Measurements from ENCODE around the gene ILDR2. TPM values are rescaled to one million over a fixed set of nuclear protein-coding genes. Genes with fewer than 3 reads are reported as not detected.

The ILDR2 gene
- 4.1 TPM for total RNA-seq
- long read RNA-seq, partial matches to known transcripts, result 0 of 4 reads
- long read RNA-seq, other reads (novel, unspliced or antisense), result 4 of 4 reads

GRCh38 chr1:166975361-166976129, at the start of gene ILDR2:
ILDR2 (minus strand) TSS chr1:166975540; CDS start chr1:166975268, 272 bp downstream.
- DNase-seq (peak; percentile 64), ATAC-seq (ENCODE audit: poor library complexity) (peak; percentile 92)
- intact Hi-C loops (cut with DNase I), result no loop called here

DNA sequence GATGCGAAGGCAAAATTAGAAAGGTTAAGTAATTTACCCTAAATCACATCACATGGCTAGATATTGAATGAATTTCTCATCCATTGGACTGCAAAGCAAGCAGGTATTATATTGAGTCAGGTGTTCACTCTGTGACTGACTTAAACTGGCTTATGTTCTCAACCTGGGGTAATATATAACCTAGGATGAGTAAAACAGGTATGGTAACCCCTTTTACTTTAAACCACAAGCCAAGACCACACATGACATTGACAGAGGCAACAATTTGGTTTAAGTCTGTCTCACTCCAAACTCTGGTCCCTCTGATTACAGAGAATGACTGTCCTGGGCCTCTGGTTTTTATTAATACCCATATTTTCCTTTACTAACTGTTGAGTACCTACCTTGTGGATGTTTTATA, 47.0 kb upstream of the ILDR2 start:
- intact Hi-C loops (cut with DNase I), result no loop called here
- DNase-seq, result no peak
- no peak for ATAC-seq (ENCODE audit: poor library complexity)

GRCh38 chr1:167016100-167016750, 40.9 kb upstream of the ILDR2 start:
- no peak for ATAC-seq (ENCODE audit: poor library complexity)
- intact Hi-C loops (cut with DNase I), result no loop called here
- DNase-seq, result no peak

- DNase-seq (no peak), ATAC-seq (ENCODE audit: poor library complexity) (no peak)
- intact Hi-C loops (cut with DNase I), result no loop called here
Measured at GRCh38 chr1:167013108-167013929, 38.0 kb upstream of the ILDR2 start.

- DNase-seq (no peak), ATAC-seq (ENCODE audit: poor library complexity) (no peak)
- intact Hi-C loops (cut with DNase I), result no loop called here
Measured at GRCh38 chr1:167012570-167012969, 37.2 kb upstream of the ILDR2 start.

DNA sequence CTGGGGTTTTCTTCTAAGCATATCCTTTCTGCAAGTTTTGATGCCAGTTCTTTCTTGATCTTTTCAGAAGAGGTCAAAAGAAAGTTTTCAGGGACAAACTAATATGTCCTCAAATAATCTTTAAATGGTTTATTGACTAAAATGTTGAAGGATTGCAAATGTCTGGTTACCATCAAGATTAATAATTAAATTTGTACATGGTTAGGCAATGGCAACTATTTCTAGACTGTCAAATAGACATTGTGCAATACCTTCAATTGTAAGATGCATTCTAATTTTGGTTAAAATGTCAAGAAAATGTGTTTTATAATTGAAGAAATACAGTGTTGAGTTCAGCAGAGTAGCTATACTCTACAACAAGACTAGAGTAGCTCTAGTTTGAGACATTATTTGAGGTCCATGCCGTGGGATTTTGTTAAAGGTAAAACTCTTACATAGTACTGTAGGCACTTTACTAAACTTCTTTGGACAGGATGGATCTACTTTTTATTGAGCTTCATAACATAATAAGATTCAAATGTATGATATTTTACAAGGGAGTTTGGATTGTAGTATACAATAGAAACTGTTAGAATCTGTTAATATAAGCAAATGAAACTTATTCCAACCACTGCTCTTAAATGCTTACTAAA, 36.3 kb upstream of the ILDR2 start:
- intact Hi-C loops (cut with DNase I), result no loop called here
- ATAC-seq (ENCODE audit: poor library complexity) (no peak), DNase-seq (no peak)

DNA sequence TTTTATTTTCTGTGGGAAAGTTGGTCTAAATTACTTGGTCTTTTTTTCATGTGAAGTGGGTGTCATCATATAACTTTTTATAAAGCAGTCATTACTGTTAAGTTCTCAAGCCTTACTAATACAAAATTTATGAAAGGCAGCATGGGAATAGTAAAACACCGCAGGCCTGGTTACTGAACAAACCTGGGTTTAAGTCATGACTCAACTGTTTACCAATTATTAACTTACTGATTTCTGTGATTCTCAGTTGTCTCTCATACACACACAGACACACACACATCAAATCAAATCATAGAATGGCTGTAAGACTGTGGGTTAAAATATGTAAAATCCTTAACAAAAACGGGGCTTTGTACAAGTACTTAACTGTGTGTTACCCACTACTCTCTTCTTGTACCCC, 28.4 kb upstream of the ILDR2 start:
- ATAC-seq (ENCODE audit: poor library complexity), result no peak

GRCh38 chr1:167002354-167002753, 27.0 kb upstream of the ILDR2 start:
- DNase-seq, result no peak
- ATAC-seq (ENCODE audit: poor library complexity), result no peak
- intact Hi-C loops (cut with DNase I), result no loop called here

More for the DNA sequence above, 28.4 kb upstream of the ILDR2 start:
- DNase-seq, result no peak
- intact Hi-C loops (cut with DNase I), result no loop called here

DNA sequence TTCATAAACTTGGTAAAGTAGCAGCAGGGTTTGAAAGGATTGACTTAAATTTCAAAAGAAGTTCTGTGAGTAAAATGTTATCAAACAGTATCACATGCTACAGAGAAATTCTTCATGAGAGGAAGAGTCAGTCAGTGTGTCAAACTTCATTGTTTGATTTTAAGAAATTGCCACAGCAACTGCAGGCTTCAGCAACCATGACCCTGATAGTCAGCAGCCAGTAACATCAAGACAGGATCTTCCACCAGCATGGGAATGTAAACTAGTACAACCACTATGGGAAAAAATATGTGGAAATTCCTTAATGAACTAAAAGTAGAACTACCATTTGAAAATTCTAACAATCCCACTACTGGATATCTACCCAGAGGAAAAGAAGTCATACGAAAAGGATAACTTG, 25.2 kb upstream of the ILDR2 start:
- intact Hi-C loops (cut with DNase I), result no loop called here
- DNase-seq, result no peak
- no peak for ATAC-seq (ENCODE audit: poor library complexity)

DNA sequence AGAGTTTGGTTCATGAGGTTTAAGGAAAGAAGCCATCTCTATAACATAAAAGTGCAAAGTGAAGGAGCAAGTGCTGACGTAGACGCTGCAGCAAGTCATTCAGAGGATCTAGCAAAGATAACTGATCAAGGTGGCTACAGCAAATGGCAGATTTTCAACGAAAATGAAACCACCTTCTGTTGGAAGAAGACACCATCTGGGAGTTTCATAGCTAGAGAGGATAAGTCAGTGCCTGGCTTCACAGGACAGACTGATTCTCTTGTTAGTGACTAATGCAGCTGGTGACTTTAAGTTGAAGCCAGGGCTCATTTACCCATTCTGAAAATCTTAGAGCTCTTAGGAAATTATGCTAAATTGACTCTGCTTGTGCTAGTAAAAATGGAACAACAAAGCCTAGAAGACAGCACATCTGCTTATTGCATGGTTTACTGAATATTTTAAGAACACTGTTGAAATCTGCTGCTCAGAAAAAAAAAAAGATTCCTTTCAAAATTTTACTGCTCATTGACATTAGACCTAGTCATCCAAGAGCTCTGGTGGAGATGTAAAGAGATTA, 24.2 kb upstream of the ILDR2 start:
- intact Hi-C loops (cut with DNase I), result no loop called here
- DNase-seq (no peak), ATAC-seq (ENCODE audit: poor library complexity) (no peak)

GRCh38 chr1:166999075-166999474, 23.7 kb upstream of the ILDR2 start:
- DNase-seq, result no peak
- ATAC-seq (ENCODE audit: poor library complexity), result no peak
- intact Hi-C loops (cut with DNase I), result no loop called here

- intact Hi-C loops (cut with DNase I), result no loop called here
- DNase-seq (no peak), ATAC-seq (ENCODE audit: poor library complexity) (no peak)
Measured at GRCh38 chr1:166988974-166989515, 13.7 kb upstream of the ILDR2 start, which contains the start of gene MAEL. MAEL (plus strand) TSS chr1:166989280; CDS start chr1:166989353, 73 bp downstream.

- intact Hi-C loops (cut with DNase I), result no loop called here
- DNase-seq, result no peak
- no peak for ATAC-seq (ENCODE audit: poor library complexity)
Measured at GRCh38 chr1:166981589-166981988, 6.2 kb upstream of the ILDR2 start.

GRCh38 chr1:166980818-166981217, 5.5 kb upstream of the ILDR2 start:
- ATAC-seq (ENCODE audit: poor library complexity) (no peak), DNase-seq (no peak)
- intact Hi-C loops (cut with DNase I), result no loop called here

- intact Hi-C loops (cut with DNase I), result no loop called here
Measured at GRCh38 chr1:166980383-166980782, 5.0 kb upstream of the ILDR2 start.

DNA sequence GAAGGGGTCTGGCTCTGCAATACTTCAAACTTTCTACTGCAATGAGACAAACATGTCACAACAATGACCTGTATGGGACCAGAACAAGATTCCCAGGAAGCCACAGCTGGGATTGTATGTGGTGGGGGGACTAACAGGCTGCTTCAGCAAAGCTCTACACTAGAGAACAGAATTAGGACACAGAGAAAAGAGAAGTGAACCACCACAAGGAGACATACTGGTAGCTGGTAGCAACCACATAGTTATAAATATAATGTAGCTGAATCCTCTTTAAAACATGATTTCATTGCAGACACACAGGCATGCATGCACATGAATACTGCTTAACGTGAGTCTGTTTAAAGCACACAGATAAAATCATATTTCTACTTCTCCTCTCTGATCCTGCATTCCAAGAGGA, 3.5 kb upstream of the ILDR2 start:
- ATAC-seq (ENCODE audit: poor library complexity) (no peak), DNase-seq (no peak)
- intact Hi-C loops (cut with DNase I), result no loop called here

More at GRCh38 chr1:166980383-166980782, 5.0 kb upstream of the ILDR2 start:
- ATAC-seq (ENCODE audit: poor library complexity) (no peak), DNase-seq (no peak)

DNA sequence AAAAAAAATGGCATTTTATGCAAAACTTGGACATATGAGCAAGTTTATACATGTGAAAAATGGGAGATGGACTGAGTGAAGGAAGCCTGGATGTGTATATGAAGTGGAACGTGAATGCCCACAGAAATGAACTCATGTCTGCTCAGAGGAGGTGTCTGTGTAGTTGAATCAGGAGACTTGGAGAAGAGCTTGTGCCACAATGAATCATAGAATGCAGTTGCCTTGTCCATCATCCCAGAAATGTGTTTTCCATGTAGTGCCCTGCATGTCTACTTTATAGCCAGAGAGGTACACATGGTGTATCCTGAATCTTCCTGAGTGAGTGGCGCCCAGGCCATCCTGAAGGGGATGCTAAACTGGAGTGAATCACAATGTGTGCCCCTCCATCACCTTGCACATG, 2.6 kb upstream of the ILDR2 start:
- DNase-seq (no peak), ATAC-seq (ENCODE audit: poor library complexity) (no peak)
- intact Hi-C loops (cut with DNase I), result no loop called here

- no peak for ATAC-seq (ENCODE audit: poor library complexity)
- intact Hi-C loops (cut with DNase I), result no loop called here
- DNase-seq, result no peak
Measured at GRCh38 chr1:166974647-166975345, 544 bp downstream of the ILDR2 start.
